GM18505 (cell line): Measurements from ENCODE around the gene TMEM120B.

Experiments
- ATAC-seq: cut with Tn5 transposase; IDR thresholded peaks from one replicate; pipeline ENCODE4 v1.9.1; 2021; ENCODE audit not compliant: unreplicated experiment
- POLR2A ChIP-seq: IDR thresholded peaks from 4 replicates; pipeline ENCODE4 v1.6.1; 2011; ENCODE audit warnings: borderline replicate concordance; ENCODE audit not compliant: insufficient read depth, insufficient read length; ENCODE audit errors: extremely low read depth

The TMEM120B gene

DNA sequence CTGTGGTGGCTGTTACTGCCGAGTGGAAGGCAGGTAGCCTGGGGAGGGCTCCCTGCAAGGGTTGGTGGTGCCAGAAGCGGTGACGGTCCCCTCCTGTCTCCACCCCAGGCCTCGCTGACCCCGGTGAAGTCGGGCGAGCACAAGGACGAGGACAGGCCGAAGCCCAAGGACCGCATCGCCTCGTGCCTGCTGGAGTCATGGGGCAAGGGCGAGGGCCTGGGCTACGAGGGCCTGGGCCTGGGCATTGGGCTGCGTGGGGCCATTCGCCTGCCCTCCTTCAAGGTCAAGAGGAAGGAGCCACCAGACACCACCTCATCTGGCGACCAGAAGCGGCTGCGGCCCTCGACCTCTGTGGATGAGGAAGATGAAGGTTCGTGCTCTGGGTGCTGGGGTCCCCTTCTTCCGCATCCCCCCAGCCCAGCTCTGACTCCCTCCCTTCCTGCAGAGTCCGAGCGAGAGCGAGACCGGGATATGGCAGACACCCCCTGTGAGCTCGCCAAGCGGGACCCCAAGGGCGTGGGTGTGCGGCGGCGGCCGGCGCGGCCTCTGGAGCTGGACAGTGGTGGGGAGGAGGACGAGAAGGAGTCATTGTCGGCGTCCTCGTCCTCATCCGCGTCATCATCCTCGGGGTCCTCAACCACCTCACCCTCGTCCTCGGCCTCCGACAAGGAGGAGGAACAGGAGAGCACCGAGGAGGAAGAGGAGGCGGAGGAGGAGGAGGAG, 104.5 kb downstream of the TMEM120B start:
- ATAC-seq: no peak
- TF ChIP-seq POLR2A: no peak

DNA sequence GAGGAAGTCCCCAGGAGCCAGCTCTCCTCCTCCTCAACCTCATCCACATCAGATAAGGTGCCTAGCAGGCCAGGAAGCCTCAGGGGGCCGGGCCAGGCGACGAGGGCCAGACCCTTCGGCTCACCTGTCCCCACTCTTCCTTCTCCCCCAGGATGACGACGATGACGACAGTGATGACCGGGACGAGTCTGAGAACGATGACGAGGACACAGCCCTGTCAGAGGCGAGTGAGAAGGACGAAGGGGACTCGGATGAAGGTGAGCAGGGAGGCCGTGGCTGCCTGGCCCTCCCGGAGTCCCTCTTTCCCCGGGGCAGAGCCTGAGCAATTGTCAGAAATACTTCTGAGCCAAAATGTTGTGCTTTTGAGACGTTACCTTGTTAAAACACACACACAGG, 105.1 kb downstream of the TMEM120B start:
- no peak for ATAC-seq
- no peak for TF ChIP-seq POLR2A

DNA sequence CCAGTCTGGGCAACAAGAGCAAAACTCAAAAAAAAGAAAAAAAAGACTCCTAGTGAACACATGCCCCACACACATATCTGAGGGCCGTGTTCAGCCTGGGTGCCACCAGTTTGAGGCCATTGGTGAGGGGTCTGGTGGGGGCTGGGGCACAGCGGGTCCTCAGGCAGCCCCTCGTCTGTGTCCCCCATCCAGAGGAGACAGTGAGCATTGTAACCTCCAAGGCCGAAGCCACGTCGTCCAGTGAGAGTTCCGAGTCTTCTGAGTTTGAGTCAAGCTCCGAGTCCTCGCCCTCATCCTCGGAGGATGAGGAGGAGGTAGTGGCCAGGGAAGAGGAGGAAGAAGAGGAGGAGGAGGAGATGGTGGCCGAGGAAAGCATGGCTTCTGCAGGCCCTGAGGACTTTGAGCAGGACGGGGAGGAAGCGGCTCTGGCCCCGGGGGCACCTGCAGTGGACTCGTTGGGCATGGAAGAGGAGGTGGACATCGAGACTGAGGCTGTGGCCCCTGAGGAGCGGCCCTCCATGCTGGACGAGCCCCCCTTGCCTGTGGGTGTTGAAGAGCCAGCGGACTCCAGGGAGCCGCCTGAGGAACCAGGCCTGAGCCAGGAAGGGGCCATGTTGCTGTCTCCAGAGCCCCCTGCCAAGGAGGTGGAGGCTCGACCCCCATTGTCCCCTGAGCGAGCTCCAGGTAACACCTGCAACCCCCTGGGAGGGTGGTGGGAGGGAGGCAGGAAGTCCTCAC, 106.8 kb downstream of the TMEM120B start:
- TF ChIP-seq POLR2A: no peak
- no peak for ATAC-seq

DNA sequence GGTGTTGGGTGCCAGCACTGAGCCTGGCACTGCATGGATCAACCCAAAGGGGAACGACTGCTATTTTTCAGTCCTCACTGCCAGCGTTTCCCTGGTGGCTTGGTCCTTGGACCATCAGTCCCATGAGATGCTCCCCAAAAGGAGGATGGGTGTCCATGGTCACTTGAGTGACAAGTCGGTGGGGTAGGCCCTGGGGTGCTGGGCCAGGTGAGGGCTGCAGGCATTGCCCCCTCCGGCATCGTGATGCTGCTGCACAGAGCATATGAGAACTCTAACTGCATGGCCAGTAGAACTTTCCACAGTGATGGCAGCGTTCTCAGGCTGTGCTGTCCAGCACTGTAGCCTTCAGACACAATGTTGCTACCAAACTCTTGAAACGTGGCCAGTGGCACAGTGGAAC, 107.5 kb downstream of the TMEM120B start:
- ATAC-seq: no peak
- no peak for TF ChIP-seq POLR2A

DNA sequence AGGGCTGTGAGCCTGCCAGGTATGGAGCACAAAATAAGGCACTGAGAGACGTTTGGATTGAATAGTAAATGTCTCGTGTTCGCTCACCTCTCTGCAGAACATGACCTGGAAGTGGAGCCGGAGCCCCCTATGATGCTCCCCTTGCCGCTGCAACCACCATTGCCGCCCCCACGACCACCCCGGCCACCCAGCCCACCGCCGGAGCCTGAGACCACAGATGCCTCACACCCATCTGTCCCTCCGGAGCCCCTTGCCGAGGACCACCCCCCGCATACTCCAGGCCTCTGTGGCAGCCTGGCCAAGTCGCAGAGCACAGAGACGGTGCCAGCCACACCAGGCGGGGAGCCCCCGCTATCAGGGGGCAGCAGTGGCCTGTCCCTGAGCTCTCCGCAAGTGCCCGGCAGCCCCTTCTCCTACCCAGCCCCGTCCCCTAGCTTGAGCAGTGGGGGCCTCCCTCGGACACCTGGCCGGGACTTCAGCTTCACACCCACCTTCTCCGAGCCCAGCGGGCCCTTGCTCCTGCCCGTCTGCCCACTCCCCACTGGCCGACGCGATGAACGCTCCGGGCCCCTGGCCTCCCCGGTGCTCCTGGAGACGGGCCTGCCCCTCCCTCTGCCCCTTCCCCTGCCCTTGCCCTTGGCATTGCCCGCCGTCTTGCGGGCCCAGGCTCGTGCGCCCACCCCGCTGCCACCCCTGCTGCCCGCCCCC, 110.0 kb downstream of the TMEM120B start:
- TF ChIP-seq POLR2A: no peak
- ATAC-seq: no peak

DNA sequence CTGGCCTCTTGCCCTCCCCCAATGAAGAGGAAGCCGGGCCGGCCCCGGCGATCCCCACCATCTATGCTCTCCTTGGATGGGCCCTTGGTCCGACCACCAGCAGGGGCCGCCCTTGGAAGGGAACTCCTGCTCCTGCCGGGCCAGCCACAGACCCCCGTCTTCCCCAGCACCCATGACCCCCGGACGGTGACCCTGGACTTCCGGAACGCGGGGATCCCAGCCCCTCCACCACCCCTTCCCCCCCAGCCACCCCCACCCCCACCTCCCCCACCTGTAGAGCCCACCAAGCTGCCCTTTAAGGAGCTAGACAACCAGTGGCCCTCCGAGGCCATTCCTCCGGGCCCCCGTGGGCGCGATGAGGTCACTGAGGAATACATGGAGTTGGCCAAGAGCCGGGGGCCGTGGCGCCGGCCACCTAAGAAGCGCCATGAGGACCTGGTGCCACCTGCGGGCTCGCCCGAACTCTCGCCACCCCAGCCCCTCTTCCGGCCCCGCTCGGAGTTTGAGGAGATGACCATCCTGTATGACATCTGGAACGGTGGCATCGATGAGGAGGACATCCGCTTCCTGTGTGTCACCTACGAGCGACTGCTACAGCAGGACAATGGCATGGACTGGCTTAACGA, 110.7 kb downstream of the TMEM120B start:
- no peak for ATAC-seq
- no peak for TF ChIP-seq POLR2A

DNA sequence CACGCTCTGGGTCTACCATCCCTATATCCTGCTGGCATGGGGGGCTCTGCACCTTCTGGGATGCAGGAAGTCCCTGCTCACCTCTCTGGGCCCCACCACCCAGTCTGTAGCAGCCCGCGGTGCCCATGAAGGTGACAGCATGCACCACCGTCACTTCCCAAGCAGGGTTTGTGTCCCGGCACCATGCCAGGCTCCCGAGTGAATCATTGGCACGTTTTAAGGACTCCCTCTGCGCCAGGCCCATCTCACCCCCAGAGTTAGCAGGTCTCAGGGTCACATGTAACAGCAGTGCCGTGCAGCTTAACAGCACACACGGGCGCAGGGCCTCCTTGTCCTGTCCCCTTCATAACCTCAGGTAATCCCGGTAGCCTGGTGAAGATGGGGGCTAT, 111.2 kb downstream of the TMEM120B start:
- no peak for TF ChIP-seq POLR2A
- no peak for ATAC-seq

DNA sequence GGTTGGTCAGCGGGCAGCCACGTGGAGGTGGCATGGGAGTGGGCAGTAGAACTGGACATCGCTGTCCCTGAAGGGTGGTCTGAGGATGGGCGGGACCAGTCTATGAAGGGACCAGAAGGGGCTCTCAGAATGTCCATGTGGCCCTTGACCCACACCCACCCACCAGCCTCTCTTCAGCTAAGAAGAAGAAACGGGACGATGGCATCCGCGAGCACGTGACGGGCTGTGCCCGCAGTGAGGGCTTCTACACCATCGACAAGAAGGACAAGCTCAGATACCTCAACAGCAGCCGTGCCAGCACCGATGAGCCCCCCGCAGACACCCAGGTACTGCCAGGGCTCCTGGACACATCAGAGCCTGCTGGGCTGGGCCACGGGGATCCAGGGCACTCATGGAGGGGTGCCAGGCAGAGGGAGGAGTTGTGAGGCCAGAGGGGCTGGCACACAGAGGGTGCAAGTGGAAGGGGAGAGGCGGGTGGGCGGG, 112.5 kb downstream of the TMEM120B start:
- no peak for TF ChIP-seq POLR2A
- no peak for ATAC-seq

DNA sequence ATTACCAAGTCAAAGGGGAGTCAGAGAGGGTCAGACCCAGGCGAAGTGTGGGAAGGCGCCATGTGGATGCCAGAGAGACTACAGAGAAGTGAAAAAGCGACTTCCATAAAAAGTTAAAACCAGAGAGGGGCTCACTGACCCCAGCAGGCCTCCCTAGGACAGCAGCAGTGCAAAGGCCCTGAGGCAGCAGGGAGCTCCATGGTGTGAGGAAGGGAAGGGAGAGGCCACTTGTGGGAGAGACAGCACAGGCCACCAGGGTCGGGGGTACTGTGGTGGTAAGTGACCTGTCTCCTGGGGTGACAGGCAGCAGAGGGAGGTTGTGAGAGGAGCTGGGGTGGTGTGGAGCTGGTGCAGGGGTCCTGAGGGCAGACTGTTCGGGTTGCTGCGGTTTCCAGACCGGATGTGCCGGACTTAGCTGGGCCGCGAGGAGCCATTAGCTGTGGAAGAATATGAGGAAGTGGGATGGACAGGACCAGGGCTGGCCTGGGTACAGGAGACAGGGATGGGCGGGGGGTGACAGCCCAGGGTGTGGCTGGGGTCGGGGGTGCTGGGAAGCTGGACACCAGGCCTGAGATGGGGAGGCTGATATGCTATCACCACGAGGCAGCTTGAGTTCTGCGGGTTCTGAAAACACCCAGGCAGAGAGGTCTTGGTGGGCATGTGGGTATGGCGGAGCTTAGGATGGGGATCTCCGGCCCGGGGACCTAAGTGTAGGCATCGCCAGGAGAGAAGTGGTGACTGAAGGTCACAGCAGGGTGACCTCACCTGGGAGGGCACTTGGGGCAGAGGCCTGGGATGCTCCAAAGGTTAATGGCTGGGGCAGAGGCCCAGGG, 114.0 kb downstream of the TMEM120B start:
- ATAC-seq: no peak

DNA sequence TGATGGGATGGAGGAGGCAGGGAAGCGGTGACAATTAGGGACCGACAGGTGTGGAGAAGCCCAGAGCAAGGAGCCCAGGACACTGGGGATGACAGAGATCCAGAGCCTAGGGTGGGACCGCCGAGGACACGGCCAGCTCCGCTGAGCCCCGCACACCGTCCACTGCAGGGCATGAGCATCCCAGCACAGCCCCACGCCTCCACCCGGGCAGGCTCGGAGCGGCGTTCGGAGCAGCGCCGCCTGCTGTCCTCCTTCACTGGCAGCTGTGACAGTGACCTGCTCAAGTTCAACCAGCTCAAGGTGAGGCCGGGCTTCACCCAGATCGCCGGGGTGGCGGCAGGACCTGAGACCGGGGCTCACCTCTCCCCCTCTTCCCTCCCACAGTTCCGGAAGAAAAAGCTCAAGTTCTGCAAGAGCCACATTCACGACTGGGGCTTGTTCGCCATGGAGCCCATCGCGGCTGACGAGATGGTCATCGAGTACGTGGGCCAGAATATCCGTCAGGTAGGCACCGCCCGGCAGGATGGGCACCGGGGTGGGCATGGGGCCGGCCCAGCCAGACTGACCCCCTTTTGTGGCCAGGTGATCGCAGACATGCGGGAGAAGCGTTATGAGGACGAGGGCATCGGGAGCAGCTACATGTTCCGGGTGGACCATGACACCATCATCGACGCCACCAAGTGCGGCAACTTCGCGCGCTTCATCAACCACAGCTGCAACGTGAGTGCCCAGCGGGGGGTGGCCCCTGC, 115.0 kb downstream of the TMEM120B start:
- TF ChIP-seq POLR2A: no peak
- no peak for ATAC-seq

More for the DNA sequence above, 114.0 kb downstream of the TMEM120B start:
- no peak for TF ChIP-seq POLR2A

DNA sequence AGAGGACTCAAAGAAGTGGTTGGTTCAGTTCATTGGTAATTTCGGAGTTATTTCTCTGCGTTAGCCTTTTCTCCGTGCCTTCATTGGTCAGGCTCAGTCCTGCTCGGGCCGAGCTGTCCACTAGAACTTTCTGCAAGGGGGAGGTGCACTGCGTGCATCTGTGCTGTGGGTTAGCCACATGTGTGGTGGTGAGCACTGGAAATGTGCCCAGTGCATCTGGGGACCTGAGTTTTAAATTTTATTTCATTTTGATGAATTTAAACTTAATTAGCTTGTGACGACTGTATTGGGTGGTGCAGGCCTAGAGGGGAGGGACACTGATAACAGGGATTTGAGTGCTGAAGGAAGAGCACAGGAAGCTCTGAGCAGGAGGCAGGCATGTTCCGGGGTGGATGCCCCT, 115.8 kb downstream of the TMEM120B start:
- ATAC-seq: no peak
- no peak for TF ChIP-seq POLR2A

DNA sequence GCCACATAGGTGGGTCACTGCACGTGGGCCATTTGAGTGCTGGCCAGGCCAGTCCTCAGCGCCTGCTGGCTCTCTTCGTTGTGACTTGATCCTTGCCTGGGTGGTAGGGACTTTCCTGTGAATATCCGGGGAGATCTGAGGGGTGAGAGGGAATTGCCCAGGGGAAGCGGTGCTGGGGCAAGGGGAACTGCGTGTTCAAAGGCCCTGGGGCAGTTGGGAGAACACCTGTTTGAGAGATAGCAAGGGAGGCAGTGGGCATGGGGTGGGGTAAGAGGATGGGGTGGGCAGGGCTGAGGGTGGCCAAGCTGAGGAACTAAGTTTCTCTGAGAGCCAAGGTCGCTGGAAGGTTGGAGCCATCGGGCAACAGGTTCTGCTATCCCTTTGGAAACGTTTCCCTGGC, 116.3 kb downstream of the TMEM120B start:
- ATAC-seq: no peak
- no peak for TF ChIP-seq POLR2A

DNA sequence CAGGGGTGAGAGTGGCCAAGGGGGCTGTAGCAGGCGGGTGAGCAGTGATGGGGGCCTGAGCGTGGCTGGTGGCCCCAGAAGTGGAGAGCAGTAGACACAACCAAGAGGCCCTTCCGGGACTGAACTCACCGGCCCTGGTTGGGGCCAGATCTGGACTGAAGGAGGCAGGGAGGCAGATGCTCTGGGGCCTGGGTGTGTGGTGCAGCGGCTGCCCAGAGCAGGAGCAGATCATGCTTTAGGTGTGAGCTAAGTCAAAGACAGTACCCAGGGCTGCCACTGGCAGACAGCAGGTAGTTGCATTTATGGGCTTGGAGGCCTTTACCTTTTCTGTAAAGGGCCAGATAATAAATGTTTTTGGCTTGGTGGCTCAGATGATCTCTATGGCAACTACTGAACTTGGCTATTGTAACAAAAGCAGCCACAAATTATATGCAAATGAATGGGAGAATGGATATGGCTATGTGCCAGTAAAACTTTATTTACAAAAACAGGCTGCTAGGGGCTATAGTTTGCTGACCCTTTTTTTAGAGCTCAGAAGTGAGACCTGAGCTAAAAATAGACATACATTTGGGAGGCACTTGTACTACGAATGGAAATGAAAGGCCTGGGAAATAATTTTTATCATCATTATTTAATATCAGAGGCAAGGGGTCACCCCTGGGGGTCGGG, 116.8 kb downstream of the TMEM120B start:
- ATAC-seq: no peak
- no peak for TF ChIP-seq POLR2A
